SJSA1 (cell line): Measurements from ENCODE around the gene PBX3. TPM values are rescaled to one million over a fixed set of nuclear protein-coding genes. Genes with fewer than 3 reads are reported as not detected.
"Not testable (repeated sequence)": the region's sequence is repeated elsewhere in the genome, so short reads cannot be mapped to it uniquely, and the experiment has no call there.

Source experiments
- DNase-seq, 2 experiments: peaks; one replicate each; pipeline ENCODE4 v3.0.0-alpha.2; 2015 to 2020; ENCODE audit warnings: low spot score in 2 of 2, low read depth in 1 of 2
- H3K27ac ChIP-seq: fragments of 250-450 bp; sonication (Bioruptor Pico); 2 replicates; pipeline ENCODE4 v1.5.1; 2020; ENCODE audit warnings: mild to moderate bottlenecking, moderate library complexity
- H3K27me3 ChIP-seq: fragments of 250-450 bp; sonication (Bioruptor Pico); replicated peaks from 2 replicates; pipeline ENCODE4 v1.5.1; 2020; ENCODE audit warnings: mild to moderate bottlenecking, moderate library complexity
- H3K36me3 ChIP-seq: fragments of 250-450 bp; sonication (Bioruptor Pico); 2 replicates; pipeline ENCODE4 v1.5.1; 2020; ENCODE audit warnings: mild to moderate bottlenecking
- H3K4me1 ChIP-seq: fragments of 250-450 bp; sonication (Bioruptor Pico); replicated peaks from 2 replicates; pipeline ENCODE4 v1.6.1; 2021; ENCODE audit warnings: mild to moderate bottlenecking
- H3K4me3 ChIP-seq: fragments of 250-450 bp; sonication (Bioruptor Pico); 2 replicates; pipeline ENCODE4 v1.5.1; 2020; ENCODE audit warnings: mild to moderate bottlenecking
- H3K9me3 ChIP-seq: fragments of 250-450 bp; sonication (Bioruptor Pico); replicated peaks from 2 replicates; pipeline ENCODE4 v1.5.1; 2020; ENCODE audit warnings: mild to moderate bottlenecking
- total RNA-seq: library from RNA; depleted of rRNA; stranded (reverse); fragments of >200 nt; shearing (Covaris generic); gene quantifications from 2 replicates; pipeline ENCODE4 v1.2.3, GENCODE V29; 2014

PBX3 gene
- total RNA-seq, 1 experiment from 2014 or later = 15.1 TPM

GRCh38 chr9:125771037-125771436 is 23.9 kb downstream of the PBX3 start:
- H3K4me3 ChIP-seq = no peak overlapping the region
- no peak for DNase-seq
- no peaks in the 10 kb centered on the region for H3K9me3 ChIP-seq
- H3K27ac ChIP-seq = no peak overlapping the region
- no peaks in the 10 kb centered on the region for H3K27me3 ChIP-seq
- no peaks in the 10 kb centered on the region for H3K36me3 ChIP-seq
- no peaks in the 10 kb centered on the region for H3K4me1 ChIP-seq

- Histone ChIP-seq H3K9me3 (no peaks in the 10 kb centered on the region), H3K27me3 (no peaks in the 10 kb centered on the region), H3K36me3 (no peaks in the 10 kb centered on the region), H3K27ac (no peak overlapping the region), H3K4me3 (no peak overlapping the region), H3K4me1 (no peaks in the 10 kb centered on the region)
- DNase-seq = no peak
Measured at GRCh38 chr9:125772740-125773139, 25.6 kb downstream of the PBX3 start.

GRCh38 chr9:125774106-125774505 is 26.9 kb downstream of the PBX3 start:
- no peak overlapping the region for H3K27ac ChIP-seq
- no peak overlapping the region for H3K4me3 ChIP-seq
- DNase-seq = no peak
- no peaks in the 10 kb centered on the region for H3K4me1 ChIP-seq
- H3K9me3 ChIP-seq = no peaks in the 10 kb centered on the region
- H3K27me3 ChIP-seq = no peaks in the 10 kb centered on the region
- no peaks in the 10 kb centered on the region for H3K36me3 ChIP-seq

- H3K9me3 ChIP-seq, H3K27me3 ChIP-seq, DNase-seq, H3K36me3 ChIP-seq, H3K4me1 ChIP-seq, H3K27ac ChIP-seq, H3K4me3 ChIP-seq: not testable (repeated sequence)
Measured at GRCh38 chr9:125776789-125777188, 29.6 kb downstream of the PBX3 start.

- H3K27me3 ChIP-seq, H3K4me1 ChIP-seq, H3K4me3 ChIP-seq, DNase-seq, H3K27ac ChIP-seq, H3K9me3 ChIP-seq, H3K36me3 ChIP-seq: not testable (repeated sequence)
Measured at GRCh38 chr9:125778538-125779219, 31.5 kb downstream of the PBX3 start.

GRCh38 chr9:125779220-125779565 is 32.0 kb downstream of the PBX3 start:
- H3K36me3 ChIP-seq, H3K4me3 ChIP-seq, DNase-seq, H3K27ac ChIP-seq, H3K4me1 ChIP-seq, H3K27me3 ChIP-seq, H3K9me3 ChIP-seq: not testable (repeated sequence)

GRCh38 chr9:125782718-125783117 is 35.5 kb downstream of the PBX3 start:
- DNase-seq = no peak
- H3K4me1 ChIP-seq = peaks cover 9% of the 10 kb centered on the region
- no peaks in the 10 kb centered on the region for H3K9me3 ChIP-seq
- H3K36me3 ChIP-seq = no peaks in the 10 kb centered on the region
- H3K27me3 ChIP-seq = peaks cover 3% of the 10 kb centered on the region; the same call in 1 of the 2 replicates
- H3K27ac ChIP-seq = no peak overlapping the region
- H3K4me3 ChIP-seq = no peak overlapping the region

- Histone ChIP-seq H3K4me3 (no peak overlapping the region), H3K27me3 (peaks cover 3% of the 10 kb centered on the region; the same call in 1 of the 2 replicates), H3K27ac (no peak overlapping the region), H3K36me3 (no peaks in the 10 kb centered on the region), H3K9me3 (no peaks in the 10 kb centered on the region), H3K4me1 (peaks cover 9% of the 10 kb centered on the region)
- peak; percentile 67 to 87 for DNase-seq
Measured at GRCh38 chr9:125784286-125785049, 37.3 kb downstream of the PBX3 start.

GRCh38 chr9:125785248-125785751 is 38.1 kb downstream of the PBX3 start:
- H3K36me3 ChIP-seq = no peaks in the 10 kb centered on the region
- no peaks in the 10 kb centered on the region for H3K9me3 ChIP-seq
- peaks cover 9% of the 10 kb centered on the region for H3K4me1 ChIP-seq
- H3K27me3 ChIP-seq = peaks cover 3% of the 10 kb centered on the region; the same call in 1 of the 2 replicates
- no peak for DNase-seq
- no peak overlapping the region for H3K27ac ChIP-seq
- H3K4me3 ChIP-seq = no peak overlapping the region

- H3K36me3 ChIP-seq = no peaks in the 10 kb centered on the region
- H3K27me3 ChIP-seq = peaks cover 3% of the 10 kb centered on the region; the same call in 1 of the 2 replicates
- H3K9me3 ChIP-seq = no peaks in the 10 kb centered on the region
- no peak overlapping the region for H3K27ac ChIP-seq
- no peak for DNase-seq
- no peak overlapping the region for H3K4me3 ChIP-seq
- H3K4me1 ChIP-seq = peaks cover 9% of the 10 kb centered on the region
Measured at GRCh38 chr9:125787715-125788114, 40.5 kb downstream of the PBX3 start.

- H3K27ac ChIP-seq = no peak overlapping the region
- DNase-seq = no peak
Measured at GRCh38 chr9:125789196-125789595, 42.0 kb downstream of the PBX3 start.

GRCh38 chr9:125794708-125795107 is 47.5 kb downstream of the PBX3 start:
- no peak for DNase-seq
- no peak overlapping the region for H3K27ac ChIP-seq

More at GRCh38 chr9:125789196-125789595, 42.0 kb downstream of the PBX3 start:
- no peak overlapping the region for H3K4me3 ChIP-seq
- H3K27me3 ChIP-seq = peaks cover 3% of the 10 kb centered on the region; the same call in 1 of the 2 replicates
- peaks cover 5% of the 10 kb centered on the region for H3K4me1 ChIP-seq
- H3K36me3 ChIP-seq = no peaks in the 10 kb centered on the region
- H3K9me3 ChIP-seq = no peaks in the 10 kb centered on the region

GRCh38 chr9:125795970-125796596 is 48.9 kb downstream of the PBX3 start:
- Histone ChIP-seq H3K9me3 (no peaks in the 10 kb centered on the region), H3K27me3 (no peaks in the 10 kb centered on the region; the same call in 1 of the 2 replicates), H3K36me3 (no peaks in the 10 kb centered on the region), H3K4me1 (no peaks in the 10 kb centered on the region), H3K27ac (no peak overlapping the region), H3K4me3 (no peak overlapping the region)
- DNase-seq = no peak

More at GRCh38 chr9:125794708-125795107, 47.5 kb downstream of the PBX3 start:
- no peaks in the 10 kb centered on the region; the same call in 1 of the 2 replicates for H3K27me3 ChIP-seq
- H3K4me3 ChIP-seq = no peak overlapping the region
- no peaks in the 10 kb centered on the region for H3K4me1 ChIP-seq
- no peaks in the 10 kb centered on the region for H3K36me3 ChIP-seq
- H3K9me3 ChIP-seq = no peaks in the 10 kb centered on the region

GRCh38 chr9:125797930-125798329 is 50.8 kb downstream of the PBX3 start:
- no peak for DNase-seq
- no peaks in the 10 kb centered on the region for H3K4me1 ChIP-seq
- H3K9me3 ChIP-seq = no peaks in the 10 kb centered on the region
- H3K27ac ChIP-seq = no peak overlapping the region
- no peaks in the 10 kb centered on the region; the same call in 1 of the 2 replicates for H3K27me3 ChIP-seq
- H3K36me3 ChIP-seq = no peaks in the 10 kb centered on the region
- no peak overlapping the region for H3K4me3 ChIP-seq
